DND-41 (cell line): ENCODE results near the gene TCF7L1.

Experiments used
- ATAC-seq: fragments of 200-7000 bp; cut with Tn5 transposase; 3 replicates; pipeline ENCODE4 v1.9.1; 2021; ENCODE audit warnings: low read depth; ENCODE audit not compliant: insufficient read depth
- DNase-seq: peaks from one replicate; pipeline ENCODE4 v3.0.0-alpha.2; 2020
- H2AFZ ChIP-seq: 2 replicates; pipeline ENCODE4 v1.6.0; 2012; ENCODE audit warnings: low read depth, low read length
- H3K27ac ChIP-seq: 2 replicates; pipeline ENCODE4 v1.5.1; 2012; ENCODE audit warnings: low read length, inconsistent platforms
- H3K27me3 ChIP-seq: fragments of 200-600 bp; sonication (generic); 2 replicates; pipeline ENCODE4 v1.6.0; 2012; ENCODE audit warnings: low read length, mild to moderate bottlenecking, inconsistent platforms; ENCODE audit not compliant: insufficient read depth, poor library complexity
- H3K36me3 ChIP-seq: 2 replicates; pipeline ENCODE4 v1.5.1; 2012; ENCODE audit warnings: low read length, inconsistent platforms; ENCODE audit not compliant: insufficient read depth
- H3K4me1 ChIP-seq: 2 replicates; pipeline ENCODE4 v1.5.1; 2012; ENCODE audit warnings: mild to moderate bottlenecking, low read length; ENCODE audit not compliant: insufficient read depth
- H3K4me2 ChIP-seq: 2 replicates; pipeline ENCODE4 v1.6.0; 2012; ENCODE audit warnings: mild to moderate bottlenecking, moderate library complexity, low read length, inconsistent platforms; ENCODE audit not compliant: insufficient read depth
- H3K4me3 ChIP-seq, 2 experiments: fragments of 200-600 bp in 1 of 2; shearing (Covaris generic) in 1 of 2; 2 replicates each; pipeline ENCODE4 v1.5.1; 2012 to 2016; ENCODE audit warnings: inconsistent platforms in 2 of 2, low read length in 2 of 2, mild to moderate bottlenecking in 2 of 2, low read depth in 1 of 2, moderate library complexity in 1 of 2
- H3K79me2 ChIP-seq: 2 replicates; pipeline ENCODE4 v1.6.0; 2012; ENCODE audit warnings: low read length, inconsistent platforms; ENCODE audit not compliant: insufficient read depth
- H3K9ac ChIP-seq: 2 replicates; pipeline ENCODE4 v1.6.0; 2012; ENCODE audit warnings: low read depth, mild to moderate bottlenecking, inconsistent platforms, low read length, moderate library complexity
- H3K9me3 ChIP-seq: 2 replicates; pipeline ENCODE4 v1.5.1; 2012; ENCODE audit warnings: low read length, moderate library complexity, mild to moderate bottlenecking, inconsistent platforms; ENCODE audit not compliant: insufficient read depth, severe bottlenecking
- H4K20me1 ChIP-seq: 2 replicates; pipeline ENCODE4 v1.6.0; 2012; ENCODE audit warnings: low read length; ENCODE audit not compliant: insufficient read depth
- CTCF ChIP-seq: IDR thresholded peaks from 2 replicates; pipeline ENCODE4 v1.5.1; 2012; ENCODE audit warnings: borderline replicate concordance, low read length, moderate library complexity, mild to moderate bottlenecking; ENCODE audit not compliant: poor library complexity, severe bottlenecking; ENCODE audit errors: extremely low read depth
- EZH2 ChIP-seq: IDR thresholded peaks from 3 replicates; pipeline ENCODE4 v1.6.1; 2012; ENCODE audit warnings: borderline replicate concordance, low read depth, mild to moderate bottlenecking, moderate library complexity, low read length, inconsistent platforms; ENCODE audit not compliant: severe bottlenecking

The TCF7L1 gene

GRCh38 chr2:85191157-85191556, 58.0 kb downstream of the TCF7L1 start:
- Histone ChIP-seq H3K27ac (no peak overlapping the region), H3K9ac (no peak overlapping the region), H4K20me1 (no peaks in the 10 kb centered on the region; the same call in 1 of the 2 replicates), H3K36me3 (no peaks in the 10 kb centered on the region), H3K79me2 (no peaks in the 10 kb centered on the region), H3K9me3 (no peaks in the 10 kb centered on the region), H3K4me3 (no peak overlapping the region), H2AFZ (no peak overlapping the region), H3K4me1 (no peaks in the 10 kb centered on the region), H3K4me2 (no peak overlapping the region), H3K27me3 (peaks cover 25% of the 10 kb centered on the region)
- DNase-seq, result no peak
- no peak for ATAC-seq
- TF ChIP-seq CTCF (no peak), EZH2 (no peak)

- DNase-seq, result no peak
- no peak overlapping the region for H3K27ac ChIP-seq
- H3K4me1 ChIP-seq, result no peaks in the 10 kb centered on the region
These were observed 61.7 kb downstream of the TCF7L1 start for GRCh38 chr2:85194780-85195480.

GRCh38 chr2:85195956-85196355, 62.8 kb downstream of the TCF7L1 start:
- no peak overlapping the region for H3K4me2 ChIP-seq
- no peak for ATAC-seq
- H2AFZ ChIP-seq, result no peak overlapping the region
- DNase-seq, result no peak
- H3K27me3 ChIP-seq, result peaks cover 32% of the 10 kb centered on the region
- no peak overlapping the region for H3K4me3 ChIP-seq
- no peaks in the 10 kb centered on the region for H3K79me2 ChIP-seq
- no peak overlapping the region for H3K27ac ChIP-seq
- TF ChIP-seq EZH2, result no peak
- TF ChIP-seq CTCF, result no peak
- H3K36me3 ChIP-seq, result no peaks in the 10 kb centered on the region
- no peak overlapping the region for H3K9ac ChIP-seq
- H4K20me1 ChIP-seq, result no peaks in the 10 kb centered on the region; the same call in 1 of the 2 replicates
- H3K4me1 ChIP-seq, result no peaks in the 10 kb centered on the region
- H3K9me3 ChIP-seq, result no peaks in the 10 kb centered on the region

More at GRCh38 chr2:85194780-85195480, 61.7 kb downstream of the TCF7L1 start:
- Histone ChIP-seq H3K9ac (no peak overlapping the region), H3K79me2 (no peaks in the 10 kb centered on the region), H3K9me3 (no peaks in the 10 kb centered on the region), H3K4me3 (no peak overlapping the region), H4K20me1 (no peaks in the 10 kb centered on the region; the same call in 1 of the 2 replicates), H3K4me2 (no peak overlapping the region), H3K36me3 (no peaks in the 10 kb centered on the region), H2AFZ (no peak overlapping the region), H3K27me3 (peaks cover 29% of the 10 kb centered on the region)
- no peak for TF ChIP-seq EZH2
- TF ChIP-seq CTCF, result no peak
- no peak for ATAC-seq

GRCh38 chr2:85199698-85200097, 66.5 kb downstream of the TCF7L1 start:
- H3K4me3 ChIP-seq, result no peak overlapping the region
- H3K36me3 ChIP-seq, result no peaks in the 10 kb centered on the region
- H3K4me1 ChIP-seq, result no peaks in the 10 kb centered on the region
- no peaks in the 10 kb centered on the region for H3K9me3 ChIP-seq
- ATAC-seq, result no peak
- no peak overlapping the region for H3K9ac ChIP-seq
- H3K79me2 ChIP-seq, result no peaks in the 10 kb centered on the region
- no peak overlapping the region for H3K27ac ChIP-seq
- TF ChIP-seq EZH2, result no peak
- TF ChIP-seq CTCF, result no peak
- H3K4me2 ChIP-seq, result no peak overlapping the region
- DNase-seq, result no peak
- H3K27me3 ChIP-seq, result peaks cover 25% of the 10 kb centered on the region
- no peak overlapping the region for H2AFZ ChIP-seq
- H4K20me1 ChIP-seq, result no peaks in the 10 kb centered on the region; the same call in 1 of the 2 replicates
